ENCODE data around the gene CCNC. TPM values are rescaled to one million over a fixed set of nuclear protein-coding genes. Genes with fewer than 3 reads are reported as not detected.

The CCNC gene
- total RNA-seq, 1 donor from 2014 or later: 49.3 TPM

DNA sequence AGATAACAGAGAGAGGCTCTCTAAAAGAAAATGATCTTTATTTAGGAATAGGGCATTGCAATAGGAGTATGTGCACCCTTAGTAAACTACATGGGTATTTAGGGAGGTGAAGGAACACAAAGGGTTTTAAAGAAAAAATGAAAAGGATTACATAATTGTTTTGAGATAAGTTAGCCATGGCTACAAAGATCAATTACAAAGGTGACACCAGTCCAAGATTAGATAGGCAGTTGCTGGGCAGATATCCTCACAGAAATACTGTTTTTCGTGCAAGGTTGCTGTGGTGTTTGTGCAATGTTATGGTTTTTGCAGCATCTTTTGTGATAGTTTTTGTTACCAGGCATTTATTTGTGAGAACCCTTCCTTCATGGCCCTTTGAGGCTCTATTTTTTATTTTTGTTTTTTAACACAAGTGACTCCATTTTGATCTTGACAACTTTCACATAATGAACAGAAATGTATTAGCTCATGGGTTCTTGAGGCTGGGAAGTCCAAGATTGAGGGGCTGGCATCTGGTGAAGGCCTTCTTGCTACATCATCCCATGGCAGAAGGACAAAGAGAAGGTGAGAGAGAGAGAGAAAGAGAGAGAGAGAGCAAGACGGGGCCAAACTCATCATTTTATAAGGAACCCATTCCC, 5.6 kb upstream of the CCNC start:
- H3K4me1 Mint-ChIP-seq (ENCODE audit: low read depth, unreplicated experiment): no peaks in the 10 kb centered on the region

DNA sequence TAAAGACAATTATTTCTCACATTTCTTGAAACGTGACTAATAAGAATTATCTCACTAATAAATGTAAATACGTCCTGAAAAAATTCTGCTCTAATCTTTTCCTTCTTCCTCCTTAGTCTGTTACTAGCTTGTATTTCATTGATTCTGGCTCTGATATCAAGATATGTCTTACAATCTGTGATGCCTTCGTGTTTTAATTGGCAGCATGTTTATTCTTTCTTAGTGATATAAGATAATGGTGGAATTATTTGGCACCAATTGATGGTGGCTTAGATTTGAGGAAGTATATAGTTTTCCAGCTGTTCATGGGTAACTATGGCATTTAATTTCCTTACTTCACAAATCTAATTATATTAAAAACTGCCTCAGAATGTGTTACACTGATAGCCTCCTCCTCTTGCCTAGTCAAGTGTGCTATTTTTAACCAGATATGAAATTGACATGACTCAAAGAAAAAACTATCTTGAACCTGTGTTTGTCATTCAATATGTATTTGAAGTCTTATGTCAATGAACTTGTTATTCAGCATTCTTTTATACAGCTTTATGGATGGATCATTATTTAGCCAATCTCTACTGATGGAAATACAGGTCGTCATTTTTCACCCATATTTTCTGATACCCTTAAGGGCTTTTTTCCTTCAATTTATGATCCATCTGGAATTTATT, 5.3 kb downstream of the CCNC start:
- H3K4me3 Mint-ChIP-seq (ENCODE audit: unreplicated experiment): no peak overlapping the region
- peaks cover 4% of the 10 kb centered on the region for H3K27me3 Mint-ChIP-seq (ENCODE audit: unreplicated experiment)
- no peaks in the 10 kb centered on the region for H3K36me3 Mint-ChIP-seq (ENCODE audit: unreplicated experiment)
- TF ChIP-seq, protein P1, sequence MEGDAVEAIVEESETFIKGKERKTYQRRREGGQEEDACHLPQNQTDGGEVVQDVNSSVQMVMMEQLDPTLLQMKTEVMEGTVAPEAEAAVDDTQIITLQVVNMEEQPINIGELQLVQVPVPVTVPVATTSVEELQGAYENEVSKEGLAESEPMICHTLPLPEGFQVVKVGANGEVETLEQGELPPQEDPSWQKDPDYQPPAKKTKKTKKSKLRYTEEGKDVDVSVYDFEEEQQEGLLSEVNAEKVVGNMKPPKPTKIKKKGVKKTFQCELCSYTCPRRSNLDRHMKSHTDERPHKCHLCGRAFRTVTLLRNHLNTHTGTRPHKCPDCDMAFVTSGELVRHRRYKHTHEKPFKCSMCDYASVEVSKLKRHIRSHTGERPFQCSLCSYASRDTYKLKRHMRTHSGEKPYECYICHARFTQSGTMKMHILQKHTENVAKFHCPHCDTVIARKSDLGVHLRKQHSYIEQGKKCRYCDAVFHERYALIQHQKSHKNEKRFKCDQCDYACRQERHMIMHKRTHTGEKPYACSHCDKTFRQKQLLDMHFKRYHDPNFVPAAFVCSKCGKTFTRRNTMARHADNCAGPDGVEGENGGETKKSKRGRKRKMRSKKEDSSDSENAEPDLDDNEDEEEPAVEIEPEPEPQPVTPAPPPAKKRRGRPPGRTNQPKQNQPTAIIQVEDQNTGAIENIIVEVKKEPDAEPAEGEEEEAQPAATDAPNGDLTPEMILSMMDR (IDR thresholded peaks at IDR 0.05; ENCODE audit: partially characterized antibody, unreplicated experiment): no peak
- no peak for DNase-seq
- H3K4me1 Mint-ChIP-seq (ENCODE audit: low read depth, unreplicated experiment): peaks cover 7% of the 10 kb centered on the region
- no peak overlapping the region for H3K27ac Mint-ChIP-seq (ENCODE audit: unreplicated experiment)
- peaks cover 6% of the 10 kb centered on the region for H3K9me3 Mint-ChIP-seq (ENCODE audit: unreplicated experiment)

More for the DNA sequence above, 5.6 kb upstream of the CCNC start:
- H3K36me3 Mint-ChIP-seq (ENCODE audit: unreplicated experiment): peaks cover 4% of the 10 kb centered on the region
- no peak overlapping the region for H3K27ac Mint-ChIP-seq (ENCODE audit: unreplicated experiment)
- H3K4me3 Mint-ChIP-seq (ENCODE audit: unreplicated experiment): no peak overlapping the region
- no peak for DNase-seq
- TF ChIP-seq, protein P1 (IDR thresholded peaks at IDR 0.05; ENCODE audit: partially characterized antibody, unreplicated experiment): no peak
- peaks cover 2% of the 10 kb centered on the region for H3K27me3 Mint-ChIP-seq (ENCODE audit: unreplicated experiment)
- H3K9me3 Mint-ChIP-seq (ENCODE audit: unreplicated experiment): no peaks in the 10 kb centered on the region

DNA sequence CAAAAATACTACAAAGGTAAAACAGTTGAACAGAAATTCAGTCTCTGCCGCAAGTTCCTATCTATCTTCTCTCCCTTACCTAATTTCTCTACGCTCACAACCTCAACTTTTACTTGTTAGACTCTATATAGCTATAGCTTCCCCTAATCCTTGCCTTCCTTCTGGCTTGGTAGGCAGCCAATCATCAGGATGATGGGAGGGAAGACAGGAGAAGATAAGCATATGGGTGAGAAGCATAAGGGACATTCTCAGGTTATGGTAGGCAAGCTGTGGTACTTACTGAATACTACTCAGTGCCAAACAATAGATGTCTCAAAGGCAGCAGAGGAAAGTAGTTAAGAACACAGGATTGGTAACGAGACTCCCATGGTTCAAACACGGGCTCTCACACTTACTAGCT, 7.8 kb downstream of the CCNC start:
- peaks cover 4% of the 10 kb centered on the region for H3K27me3 Mint-ChIP-seq (ENCODE audit: unreplicated experiment)
- H3K27ac Mint-ChIP-seq (ENCODE audit: unreplicated experiment): no peak overlapping the region
- TF ChIP-seq, protein P1 (IDR thresholded peaks at IDR 0.05; ENCODE audit: partially characterized antibody, unreplicated experiment): no peak
- no peaks in the 10 kb centered on the region for H3K9me3 Mint-ChIP-seq (ENCODE audit: unreplicated experiment)
- no peak overlapping the region for H3K4me3 Mint-ChIP-seq (ENCODE audit: unreplicated experiment)
- peaks cover 2% of the 10 kb centered on the region for H3K4me1 Mint-ChIP-seq (ENCODE audit: low read depth, unreplicated experiment)
- peaks cover 6% of the 10 kb centered on the region for H3K36me3 Mint-ChIP-seq (ENCODE audit: unreplicated experiment)
- DNase-seq: no peak

DNA sequence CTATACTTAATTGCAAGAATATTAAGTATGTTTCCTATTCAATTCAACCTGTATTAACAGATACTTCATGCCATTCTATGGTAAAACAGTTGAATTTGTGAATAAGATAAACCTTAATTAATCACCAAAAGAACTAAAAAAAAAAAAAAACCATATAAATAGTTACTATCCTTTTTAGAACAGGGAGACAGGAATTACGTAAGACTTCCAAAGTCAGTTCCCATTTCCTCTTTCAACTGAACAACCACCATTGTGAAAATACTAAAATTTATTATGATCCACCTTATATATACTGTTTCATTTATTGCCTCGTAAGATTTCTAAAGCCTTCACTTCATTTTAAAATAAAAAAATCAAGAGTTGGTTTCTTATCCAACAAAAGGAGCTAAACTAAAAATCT, 9.4 kb downstream of the CCNC start:
- Mint-ChIP-seq H3K27me3 (ENCODE audit: unreplicated experiment) (peaks cover 3% of the 10 kb centered on the region), H3K4me1 (ENCODE audit: low read depth, unreplicated experiment) (no peaks in the 10 kb centered on the region), H3K36me3 (ENCODE audit: unreplicated experiment) (peaks cover 6% of the 10 kb centered on the region), H3K4me3 (ENCODE audit: unreplicated experiment) (no peak overlapping the region), H3K9me3 (ENCODE audit: unreplicated experiment) (no peaks in the 10 kb centered on the region), H3K27ac (ENCODE audit: unreplicated experiment) (no peak overlapping the region)
- no peak for DNase-seq
- TF ChIP-seq, protein P1 (IDR thresholded peaks at IDR 0.05; ENCODE audit: partially characterized antibody, unreplicated experiment): no peak

DNA sequence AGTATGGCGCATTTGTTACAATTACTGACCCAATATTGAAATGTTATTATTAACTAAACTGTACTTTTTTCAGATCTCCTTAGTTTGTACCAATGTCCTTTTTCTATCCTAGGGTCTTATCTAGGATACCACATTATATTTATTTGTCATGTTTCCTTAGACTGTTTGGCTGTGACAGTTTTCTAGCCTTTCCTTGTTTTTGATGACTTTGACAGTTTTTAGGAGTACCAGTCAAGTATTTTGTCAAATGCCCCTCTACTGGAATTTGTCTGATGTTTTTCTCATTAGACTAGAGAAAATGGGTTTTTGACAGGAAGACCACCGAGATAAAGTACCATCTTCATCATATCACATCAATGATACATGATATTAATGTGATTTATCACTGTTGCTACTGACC, 14.6 kb downstream of the CCNC start:
- TF ChIP-seq, protein P1 (IDR thresholded peaks at IDR 0.05; ENCODE audit: partially characterized antibody, unreplicated experiment): no peak
- Mint-ChIP-seq H3K27me3 (ENCODE audit: unreplicated experiment) (peaks cover 2% of the 10 kb centered on the region), H3K9me3 (ENCODE audit: unreplicated experiment) (peaks cover 2% of the 10 kb centered on the region), H3K4me1 (ENCODE audit: low read depth, unreplicated experiment) (no peaks in the 10 kb centered on the region), H3K36me3 (ENCODE audit: unreplicated experiment) (peaks cover 6% of the 10 kb centered on the region), H3K4me3 (ENCODE audit: unreplicated experiment) (no peak overlapping the region), H3K27ac (ENCODE audit: unreplicated experiment) (no peak overlapping the region)
- no peak for DNase-seq

Measured in glutamatergic neuron (in vitro differentiated cells).